Neural cell (in vitro differentiated cells): ENCODE results near the gene ACTN2. TPM values are rescaled to one million over a fixed set of nuclear protein-coding genes. Genes with fewer than 3 reads are reported as not detected.

Experiments used
- H2AFZ ChIP-seq: fragments of 200-600, 300-800 bp; sonication (generic), shearing (Covaris generic); 2 replicates; pipeline ENCODE4 v1.6.0; 2014; ENCODE audit warnings: low read depth, mild to moderate bottlenecking, antibody characterized with exemption, low read length, moderate library complexity
- H3F3A ChIP-seq: fragments of 200-600 bp; shearing (Covaris generic); 2 replicates; pipeline ENCODE4 v1.6.1; 2016; ENCODE audit warnings: mild to moderate bottlenecking, moderate library complexity, mixed read lengths, antibody characterized with exemption, low read length; ENCODE audit not compliant: insufficient read depth, poor library complexity, severe bottlenecking
- H3K27ac ChIP-seq: fragments of 200-600, 300-800 bp; sonication (generic), shearing (Covaris generic); 2 replicates; pipeline ENCODE4 v1.5.1; 2014; ENCODE audit warnings: mild to moderate bottlenecking, low read length, moderate library complexity
- H3K27me3 ChIP-seq: fragments of 300-800, 200-600 bp; sonication (generic), shearing (Covaris generic); 2 replicates; pipeline ENCODE4 v1.6.0; 2014; ENCODE audit warnings: mild to moderate bottlenecking, low read depth, low read length, moderate library complexity; ENCODE audit not compliant: insufficient read depth
- H3K36me3 ChIP-seq: fragments of 300-800, 200-600 bp; sonication (generic), shearing (Covaris generic); 2 replicates; pipeline ENCODE4 v1.5.1; 2014; ENCODE audit warnings: mild to moderate bottlenecking, antibody characterized with exemption, low read length, moderate library complexity; ENCODE audit not compliant: insufficient read depth
- H3K4me2 ChIP-seq: fragments of 300-800, 200-600 bp; sonication (generic), shearing (Covaris generic); 2 replicates; pipeline ENCODE4 v1.6.0; 2014; ENCODE audit warnings: mild to moderate bottlenecking, low read length
- H3K4me3 ChIP-seq: fragments of 300-800, 200-600 bp; sonication (generic), shearing (Covaris generic); 2 replicates; pipeline ENCODE4 v1.5.1; 2014; ENCODE audit warnings: mild to moderate bottlenecking, low read length, moderate library complexity
- H3K79me2 ChIP-seq: fragments of 200-600 bp; shearing (Covaris generic); replicated peaks from 2 replicates; pipeline ENCODE4 v1.6.0; 2014; ENCODE audit warnings: mild to moderate bottlenecking, low read length, moderate library complexity; ENCODE audit not compliant: insufficient read depth
- H3K9ac ChIP-seq: fragments of 300-800, 200-600 bp; sonication (generic), shearing (Covaris generic); 2 replicates; pipeline ENCODE4 v1.6.1; 2016; ENCODE audit warnings: mild to moderate bottlenecking, low read length, mixed read lengths
- H3K9me2 ChIP-seq: fragments of 200-600 bp; shearing (Covaris generic); 2 replicates; pipeline ENCODE4 v1.6.1; 2016; ENCODE audit warnings: mild to moderate bottlenecking, low read length, mixed read lengths; ENCODE audit not compliant: insufficient read depth
- H3K9me3 ChIP-seq: fragments of 200-600, 300-800 bp; sonication (generic), shearing (Covaris generic); 2 replicates; pipeline ENCODE4 v1.6.1; 2016; ENCODE audit warnings: mild to moderate bottlenecking, mixed run types, low read length, moderate library complexity, mixed read lengths
- H4K20me1 ChIP-seq: fragments of 200-600 bp; shearing (Covaris generic); 2 replicates; pipeline ENCODE4 v1.6.1; 2016; ENCODE audit warnings: mild to moderate bottlenecking, mixed run types; ENCODE audit not compliant: insufficient read depth
- EP300 ChIP-seq: fragments of 450-650 bp; conservative IDR thresholded peaks from 2 replicates; pipeline ENCODE4 v1.6.1; 2014; ENCODE audit warnings: antibody characterized with exemption, mild to moderate bottlenecking, moderate library complexity; ENCODE audit not compliant: poor library complexity, severe bottlenecking
- EZH2 ChIP-seq: fragments of 200-600, 300-800 bp; shearing (Covaris generic), sonication (generic); IDR thresholded peaks from 2 replicates; pipeline ENCODE4 v1.6.1; 2014; ENCODE audit warnings: antibody characterized with exemption, low read length, borderline replicate concordance, mild to moderate bottlenecking; ENCODE audit not compliant: insufficient read depth, poor library complexity, severe bottlenecking
- MXI1 ChIP-seq: fragments of 450-650 bp; conservative IDR thresholded peaks from 2 replicates; pipeline ENCODE4 v1.6.1; 2014; ENCODE audit warnings: antibody characterized with exemption, mild to moderate bottlenecking; ENCODE audit not compliant: poor library complexity, severe bottlenecking
- POLR2AphosphoS5 ChIP-seq: IDR thresholded peaks from 2 replicates; pipeline ENCODE4 v1.6.1; 2012
- RAD21 ChIP-seq: fragments of 450-650 bp; conservative IDR thresholded peaks from 2 replicates; pipeline ENCODE4 v1.6.1; 2014; ENCODE audit warnings: antibody characterized with exemption, mild to moderate bottlenecking, moderate library complexity
- SMC3 ChIP-seq: fragments of 450-650 bp; conservative IDR thresholded peaks from 2 replicates; pipeline ENCODE4 v1.6.1; 2014; ENCODE audit warnings: antibody characterized with exemption, mild to moderate bottlenecking, moderate library complexity; ENCODE audit not compliant: poor library complexity
- TAF1 ChIP-seq: IDR thresholded peaks from 2 replicates; pipeline ENCODE4 v1.6.1; 2012; ENCODE audit warnings: low read depth
- polyA plus RNA-seq: library from polyadenylated mRNA; depleted of rRNA; stranded (reverse); fragments of >200 nt; gene quantifications from 2 replicates; pipeline ENCODE4 v1.2.3, GENCODE V29; 2014
- TF ChIP-seq, protein P1 (sequence below): fragments of 450-650 bp; IDR thresholded peaks from 2 replicates; pipeline ENCODE4 v1.5.1; 2014; ENCODE audit warnings: antibody characterized with exemption, mild to moderate bottlenecking, moderate library complexity; ENCODE audit not compliant: poor library complexity, severe bottlenecking
- TF ChIP-seq, protein P2 (sequence below): IDR thresholded peaks from 2 replicates; pipeline ENCODE4 v1.6.1; 2012; ENCODE audit warnings: borderline replicate concordance

ACTN2 gene
- polyA plus RNA-seq, 1 donor from 2014 or later = 6.1 TPM

DNA sequence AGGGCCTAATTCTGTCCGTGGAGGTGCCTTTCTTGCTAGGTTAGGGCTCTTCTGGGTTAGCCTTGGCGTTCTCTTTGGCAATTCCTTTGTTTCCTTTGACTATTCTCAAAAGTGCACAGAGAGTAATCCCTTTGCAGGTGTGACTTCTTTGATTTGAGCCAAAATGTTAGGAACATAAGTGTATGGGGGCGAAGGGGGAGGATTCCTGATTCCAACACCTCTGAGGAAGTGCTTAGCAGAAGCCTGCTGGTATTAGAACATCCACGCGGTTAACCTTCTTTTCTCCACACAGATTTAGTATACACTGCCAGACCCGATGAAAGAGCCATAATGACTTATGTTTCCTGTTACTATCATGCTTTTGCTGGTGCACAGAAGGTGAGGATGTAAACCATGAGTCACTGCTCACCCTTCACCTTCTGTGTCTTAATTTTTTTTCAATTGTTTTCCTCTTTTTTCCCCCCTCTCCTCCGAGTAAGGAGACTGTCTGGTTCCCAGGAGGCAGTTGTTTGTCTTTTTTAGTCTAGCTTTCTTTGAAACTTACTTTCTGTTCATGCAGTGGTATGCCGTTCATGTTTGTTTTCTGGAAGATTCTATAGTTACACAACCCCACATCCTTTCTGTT, 48.0 kb downstream of the ACTN2 start:
- H3K9ac ChIP-seq = no peak overlapping the region
- no peaks in the 10 kb centered on the region for H3F3A ChIP-seq
- H2AFZ ChIP-seq = no peak overlapping the region
- no peaks in the 10 kb centered on the region for H3K9me3 ChIP-seq
- H4K20me1 ChIP-seq = no peaks in the 10 kb centered on the region
- no peaks in the 10 kb centered on the region for H3K36me3 ChIP-seq
- no peak overlapping the region for H3K4me2 ChIP-seq
- H3K9me2 ChIP-seq = no peaks in the 10 kb centered on the region
- H3K27me3 ChIP-seq = no peaks in the 10 kb centered on the region
- TF ChIP-seq, protein P1, sequence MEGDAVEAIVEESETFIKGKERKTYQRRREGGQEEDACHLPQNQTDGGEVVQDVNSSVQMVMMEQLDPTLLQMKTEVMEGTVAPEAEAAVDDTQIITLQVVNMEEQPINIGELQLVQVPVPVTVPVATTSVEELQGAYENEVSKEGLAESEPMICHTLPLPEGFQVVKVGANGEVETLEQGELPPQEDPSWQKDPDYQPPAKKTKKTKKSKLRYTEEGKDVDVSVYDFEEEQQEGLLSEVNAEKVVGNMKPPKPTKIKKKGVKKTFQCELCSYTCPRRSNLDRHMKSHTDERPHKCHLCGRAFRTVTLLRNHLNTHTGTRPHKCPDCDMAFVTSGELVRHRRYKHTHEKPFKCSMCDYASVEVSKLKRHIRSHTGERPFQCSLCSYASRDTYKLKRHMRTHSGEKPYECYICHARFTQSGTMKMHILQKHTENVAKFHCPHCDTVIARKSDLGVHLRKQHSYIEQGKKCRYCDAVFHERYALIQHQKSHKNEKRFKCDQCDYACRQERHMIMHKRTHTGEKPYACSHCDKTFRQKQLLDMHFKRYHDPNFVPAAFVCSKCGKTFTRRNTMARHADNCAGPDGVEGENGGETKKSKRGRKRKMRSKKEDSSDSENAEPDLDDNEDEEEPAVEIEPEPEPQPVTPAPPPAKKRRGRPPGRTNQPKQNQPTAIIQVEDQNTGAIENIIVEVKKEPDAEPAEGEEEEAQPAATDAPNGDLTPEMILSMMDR = no peak
- TF ChIP-seq TAF1 (no peak), MXI1 (no peak), RAD21 (no peak), EZH2 (no peak)
- H3K79me2 ChIP-seq = no peaks in the 10 kb centered on the region
- no peak overlapping the region for H3K27ac ChIP-seq
- no peak overlapping the region for H3K4me3 ChIP-seq

DNA sequence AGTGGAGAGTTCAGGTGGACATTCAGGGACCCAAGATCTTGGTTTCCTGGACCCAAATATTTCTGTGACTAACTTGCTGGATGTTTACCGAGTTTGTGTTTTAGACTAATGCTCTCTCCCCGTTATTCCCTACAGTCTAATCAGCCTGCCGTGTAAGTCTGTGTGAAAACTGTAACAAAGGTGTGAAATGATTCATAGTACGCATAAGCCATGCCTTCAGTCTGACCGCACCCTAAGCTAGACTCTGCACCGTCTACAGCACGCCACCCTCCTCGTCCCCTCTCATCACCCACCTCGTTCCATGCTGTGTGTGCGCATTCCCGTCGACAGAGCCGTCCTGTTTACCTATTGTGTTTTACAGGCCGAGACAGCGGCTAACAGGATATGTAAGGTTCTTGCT, 50.5 kb downstream of the ACTN2 start:
- Histone ChIP-seq H3K4me2 (no peak overlapping the region), H3K27me3 (no peaks in the 10 kb centered on the region), H3K79me2 (no peaks in the 10 kb centered on the region), H3F3A (no peaks in the 10 kb centered on the region), H3K4me3 (no peak overlapping the region), H3K36me3 (no peaks in the 10 kb centered on the region), H3K9me3 (no peaks in the 10 kb centered on the region), H4K20me1 (no peaks in the 10 kb centered on the region), H3K9me2 (no peaks in the 10 kb centered on the region), H3K27ac (no peak overlapping the region), H3K9ac (no peak overlapping the region), H2AFZ (no peak overlapping the region)
- no peak for TF ChIP-seq POLR2AphosphoS5
- TF ChIP-seq, protein P1 = no peak
- TF ChIP-seq EZH2 = no peak
- TF ChIP-seq, protein P2, sequence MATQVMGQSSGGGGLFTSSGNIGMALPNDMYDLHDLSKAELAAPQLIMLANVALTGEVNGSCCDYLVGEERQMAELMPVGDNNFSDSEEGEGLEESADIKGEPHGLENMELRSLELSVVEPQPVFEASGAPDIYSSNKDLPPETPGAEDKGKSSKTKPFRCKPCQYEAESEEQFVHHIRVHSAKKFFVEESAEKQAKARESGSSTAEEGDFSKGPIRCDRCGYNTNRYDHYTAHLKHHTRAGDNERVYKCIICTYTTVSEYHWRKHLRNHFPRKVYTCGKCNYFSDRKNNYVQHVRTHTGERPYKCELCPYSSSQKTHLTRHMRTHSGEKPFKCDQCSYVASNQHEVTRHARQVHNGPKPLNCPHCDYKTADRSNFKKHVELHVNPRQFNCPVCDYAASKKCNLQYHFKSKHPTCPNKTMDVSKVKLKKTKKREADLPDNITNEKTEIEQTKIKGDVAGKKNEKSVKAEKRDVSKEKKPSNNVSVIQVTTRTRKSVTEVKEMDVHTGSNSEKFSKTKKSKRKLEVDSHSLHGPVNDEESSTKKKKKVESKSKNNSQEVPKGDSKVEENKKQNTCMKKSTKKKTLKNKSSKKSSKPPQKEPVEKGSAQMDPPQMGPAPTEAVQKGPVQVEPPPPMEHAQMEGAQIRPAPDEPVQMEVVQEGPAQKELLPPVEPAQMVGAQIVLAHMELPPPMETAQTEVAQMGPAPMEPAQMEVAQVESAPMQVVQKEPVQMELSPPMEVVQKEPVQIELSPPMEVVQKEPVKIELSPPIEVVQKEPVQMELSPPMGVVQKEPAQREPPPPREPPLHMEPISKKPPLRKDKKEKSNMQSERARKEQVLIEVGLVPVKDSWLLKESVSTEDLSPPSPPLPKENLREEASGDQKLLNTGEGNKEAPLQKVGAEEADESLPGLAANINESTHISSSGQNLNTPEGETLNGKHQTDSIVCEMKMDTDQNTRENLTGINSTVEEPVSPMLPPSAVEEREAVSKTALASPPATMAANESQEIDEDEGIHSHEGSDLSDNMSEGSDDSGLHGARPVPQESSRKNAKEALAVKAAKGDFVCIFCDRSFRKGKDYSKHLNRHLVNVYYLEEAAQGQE = no peak
- no peak for TF ChIP-seq EP300
- TF ChIP-seq TAF1 = no peak
- no peak for TF ChIP-seq SMC3
- TF ChIP-seq MXI1 = no peak
- TF ChIP-seq RAD21 = no peak
